ENCODE measurements around the gene VEPH1. TPM values are rescaled to one million over a fixed set of nuclear protein-coding genes. Genes with fewer than 3 reads are reported as not detected.

VEPH1 gene
- total RNA-seq, 2 experiments from 2014 or later = not detected

DNA sequence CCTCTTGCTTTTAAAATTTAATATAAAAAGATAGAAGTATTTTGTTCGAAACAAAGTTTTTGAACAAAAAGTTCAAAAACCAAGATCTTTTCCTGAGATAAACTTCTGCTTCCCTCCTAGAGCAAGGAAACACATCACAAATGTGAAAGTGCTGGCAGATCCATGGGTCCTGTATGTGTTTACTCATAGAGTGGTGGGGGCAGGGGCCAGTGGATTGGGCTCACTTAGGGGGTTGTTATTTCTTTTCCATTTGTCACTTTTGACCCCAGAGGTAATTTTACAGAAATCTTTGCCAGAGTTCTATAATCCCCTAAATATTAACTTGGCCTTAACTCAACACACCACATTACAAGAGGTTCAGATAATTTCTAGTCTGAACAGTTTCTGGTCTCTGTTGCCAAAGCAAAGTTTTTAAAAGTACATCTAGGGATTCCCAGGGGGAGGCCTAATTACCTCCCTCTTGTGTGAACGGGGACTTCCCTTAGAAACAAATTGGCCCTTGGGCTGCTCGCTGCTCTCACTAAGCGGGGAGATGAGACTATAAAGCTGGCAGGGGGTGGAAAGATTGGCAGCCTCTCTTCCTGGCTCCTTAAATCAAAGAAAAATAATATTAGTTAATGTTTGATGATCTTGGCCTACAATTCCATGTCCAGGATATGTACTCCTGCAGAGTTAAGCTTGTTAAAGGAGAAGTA, 133.3 kb downstream of the VEPH1 start:
- ATAC-seq (no peak), DNase-seq (no peak)
- intact Hi-C loops (cut with micrococcal nuclease) = no loop called here
- ChIA-PET POLR2A (no interaction called here), CTCF (no interaction called here)
- TF ChIP-seq, protein P1, sequence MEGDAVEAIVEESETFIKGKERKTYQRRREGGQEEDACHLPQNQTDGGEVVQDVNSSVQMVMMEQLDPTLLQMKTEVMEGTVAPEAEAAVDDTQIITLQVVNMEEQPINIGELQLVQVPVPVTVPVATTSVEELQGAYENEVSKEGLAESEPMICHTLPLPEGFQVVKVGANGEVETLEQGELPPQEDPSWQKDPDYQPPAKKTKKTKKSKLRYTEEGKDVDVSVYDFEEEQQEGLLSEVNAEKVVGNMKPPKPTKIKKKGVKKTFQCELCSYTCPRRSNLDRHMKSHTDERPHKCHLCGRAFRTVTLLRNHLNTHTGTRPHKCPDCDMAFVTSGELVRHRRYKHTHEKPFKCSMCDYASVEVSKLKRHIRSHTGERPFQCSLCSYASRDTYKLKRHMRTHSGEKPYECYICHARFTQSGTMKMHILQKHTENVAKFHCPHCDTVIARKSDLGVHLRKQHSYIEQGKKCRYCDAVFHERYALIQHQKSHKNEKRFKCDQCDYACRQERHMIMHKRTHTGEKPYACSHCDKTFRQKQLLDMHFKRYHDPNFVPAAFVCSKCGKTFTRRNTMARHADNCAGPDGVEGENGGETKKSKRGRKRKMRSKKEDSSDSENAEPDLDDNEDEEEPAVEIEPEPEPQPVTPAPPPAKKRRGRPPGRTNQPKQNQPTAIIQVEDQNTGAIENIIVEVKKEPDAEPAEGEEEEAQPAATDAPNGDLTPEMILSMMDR (IDR thresholded peaks at IDR 0.05) = no peak
- Mint-ChIP-seq H3K27me3 (no peaks in the 10 kb centered on the region), H3K4me1 (ENCODE audit: low read depth) (no peaks in the 10 kb centered on the region), H3K4me3 (no peak overlapping the region), H3K9me3 (no peaks in the 10 kb centered on the region), H3K27ac (no peak overlapping the region), H3K36me3 (ENCODE audit: low read depth) (no peaks in the 10 kb centered on the region)

DNA sequence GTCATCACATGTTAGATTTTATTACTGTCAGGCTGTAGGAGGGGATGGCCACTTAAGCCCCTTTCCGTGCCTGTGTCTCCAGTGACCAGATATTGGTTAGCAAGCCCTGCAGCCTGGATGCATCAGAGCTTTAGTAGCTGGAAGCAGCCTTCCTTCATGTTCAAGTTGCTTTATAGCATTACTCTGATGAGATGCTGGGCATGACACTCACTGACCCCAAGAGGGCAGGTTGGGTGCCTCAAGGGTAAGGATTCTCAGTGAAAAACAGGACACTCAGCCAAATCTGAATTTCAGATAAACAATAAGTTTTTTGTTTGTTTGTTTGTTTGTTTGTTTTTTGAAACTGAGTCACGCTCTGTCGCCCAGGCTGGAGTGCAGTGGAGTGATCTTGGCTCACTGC, 135.0 kb downstream of the VEPH1 start:
- Mint-ChIP-seq H3K27ac (no peak overlapping the region), H3K36me3 (ENCODE audit: low read depth) (no peaks in the 10 kb centered on the region), H3K4me3 (no peak overlapping the region), H3K27me3 (no peaks in the 10 kb centered on the region), H3K9me3 (no peaks in the 10 kb centered on the region), H3K4me1 (ENCODE audit: low read depth) (no peaks in the 10 kb centered on the region)
- intact Hi-C loops (cut with micrococcal nuclease) = no loop called here
- ATAC-seq = no peak
- ChIA-PET CTCF (no interaction called here), POLR2A (no interaction called here)
- TF ChIP-seq, protein P1 (IDR thresholded peaks at IDR 0.05) = no peak
- no peak for DNase-seq

DNA sequence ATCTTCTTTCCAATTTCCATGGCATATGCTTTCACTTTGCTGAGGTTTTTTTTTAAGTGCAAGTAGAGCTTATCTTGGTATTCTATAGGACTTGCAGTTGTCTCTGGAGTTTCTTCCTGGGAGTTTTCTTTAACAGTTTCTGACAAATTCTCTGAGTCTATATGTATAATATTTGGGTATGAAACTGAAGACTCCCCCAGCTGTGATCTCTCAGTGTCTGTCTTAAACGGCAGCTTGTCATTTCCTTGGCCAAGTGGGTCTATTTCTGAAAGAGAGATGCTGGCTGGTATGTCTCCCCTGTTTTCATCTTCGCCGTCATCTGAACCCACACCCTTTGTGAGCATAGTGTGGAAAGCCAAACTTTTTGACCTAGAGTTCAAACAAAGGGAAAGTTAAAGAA, 139.8 kb downstream of the VEPH1 start:
- no peaks in the 10 kb centered on the region for H3K36me3 Mint-ChIP-seq (ENCODE audit: low read depth)
- no peak for ATAC-seq
- no peaks in the 10 kb centered on the region for H3K27me3 Mint-ChIP-seq
- TF ChIP-seq, protein P1 (IDR thresholded peaks at IDR 0.05) = no peak
- H3K4me3 Mint-ChIP-seq = no peak overlapping the region
- CTCF ChIA-PET = interaction anchor here (1.3 to 1.4 kb wide), 2 partner anchors 10 to 36 kb away, joined by 3 to 4 read pairs; no protein-coding TSS in a partner anchor
- intact Hi-C loops (cut with micrococcal nuclease) = no loop called here
- DNase-seq = no peak
- no peaks in the 10 kb centered on the region for H3K4me1 Mint-ChIP-seq (ENCODE audit: low read depth)
- no peak overlapping the region for H3K27ac Mint-ChIP-seq
- POLR2A ChIA-PET = no interaction called here
- H3K9me3 Mint-ChIP-seq = no peaks in the 10 kb centered on the region

DNA sequence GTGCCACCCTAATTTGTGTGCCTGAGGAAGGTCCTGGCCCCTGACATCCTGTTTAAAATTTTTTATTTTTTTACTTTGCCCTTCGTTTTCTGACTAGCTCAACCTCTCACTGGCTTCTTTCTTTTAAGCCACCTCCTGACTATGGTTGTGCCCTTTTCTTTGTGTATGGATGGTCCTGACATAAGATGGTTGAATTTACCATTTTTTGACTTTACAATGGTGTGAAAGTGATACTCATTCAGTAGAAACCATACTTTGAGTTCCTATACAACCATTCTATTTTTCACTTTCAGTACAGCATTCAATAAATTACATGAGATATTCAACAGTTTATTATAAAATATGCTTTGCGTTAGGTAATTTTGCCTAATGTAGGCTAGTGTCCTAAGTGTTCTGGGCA, 140.9 kb downstream of the VEPH1 start:
- H3K27ac Mint-ChIP-seq = no peak overlapping the region
- no peak overlapping the region for H3K4me3 Mint-ChIP-seq
- no peaks in the 10 kb centered on the region for H3K9me3 Mint-ChIP-seq
- TF ChIP-seq, protein P1 (IDR thresholded peaks at IDR 0.05) = no peak
- CTCF ChIA-PET = no interaction called here
- DNase-seq (no peak), ATAC-seq (no peak)
- POLR2A ChIA-PET = no interaction called here
- H3K4me1 Mint-ChIP-seq (ENCODE audit: low read depth) = no peaks in the 10 kb centered on the region
- no peaks in the 10 kb centered on the region for H3K27me3 Mint-ChIP-seq
- no peaks in the 10 kb centered on the region for H3K36me3 Mint-ChIP-seq (ENCODE audit: low read depth)
- intact Hi-C loops (cut with micrococcal nuclease) = no loop called here

- intact Hi-C loops (cut with micrococcal nuclease) = no loop called here
- TF ChIP-seq, protein P1 (IDR thresholded peaks at IDR 0.05) = no peak
- CTCF ChIA-PET = no interaction called here
- Mint-ChIP-seq H3K4me3 (no peak overlapping the region), H3K4me1 (ENCODE audit: low read depth) (no peaks in the 10 kb centered on the region), H3K36me3 (ENCODE audit: low read depth) (no peaks in the 10 kb centered on the region), H3K27me3 (no peaks in the 10 kb centered on the region), H3K9me3 (no peaks in the 10 kb centered on the region), H3K27ac (no peak overlapping the region)
- DNase-seq = no peak
- ATAC-seq = no peak
- POLR2A ChIA-PET = no interaction called here
Measured at GRCh38 chr3:157360044-157360443, 143.2 kb downstream of the VEPH1 start.
